Activated CD8-positive, alpha-beta memory T cell treated with anti-CD3 and anti-CD28 coated beads, Interleukin-2, amount 50 U/mL, for 24 hours (primary cell): ENCODE measurements around the gene ALPI.
A peak's percentile ranks its signal among the peaks of the same experiment; 100 is the strongest.
"Not testable (repeated sequence)": the region's sequence is repeated elsewhere in the genome, so short reads cannot be mapped to it uniquely, and the experiment has no call there.

Source experiments
- DNase-seq: peaks from one replicate; pipeline ENCODE4 v3.0.0-alpha.2; 2020; ENCODE audit errors: extremely low read depth

Gene ALPI

DNA sequence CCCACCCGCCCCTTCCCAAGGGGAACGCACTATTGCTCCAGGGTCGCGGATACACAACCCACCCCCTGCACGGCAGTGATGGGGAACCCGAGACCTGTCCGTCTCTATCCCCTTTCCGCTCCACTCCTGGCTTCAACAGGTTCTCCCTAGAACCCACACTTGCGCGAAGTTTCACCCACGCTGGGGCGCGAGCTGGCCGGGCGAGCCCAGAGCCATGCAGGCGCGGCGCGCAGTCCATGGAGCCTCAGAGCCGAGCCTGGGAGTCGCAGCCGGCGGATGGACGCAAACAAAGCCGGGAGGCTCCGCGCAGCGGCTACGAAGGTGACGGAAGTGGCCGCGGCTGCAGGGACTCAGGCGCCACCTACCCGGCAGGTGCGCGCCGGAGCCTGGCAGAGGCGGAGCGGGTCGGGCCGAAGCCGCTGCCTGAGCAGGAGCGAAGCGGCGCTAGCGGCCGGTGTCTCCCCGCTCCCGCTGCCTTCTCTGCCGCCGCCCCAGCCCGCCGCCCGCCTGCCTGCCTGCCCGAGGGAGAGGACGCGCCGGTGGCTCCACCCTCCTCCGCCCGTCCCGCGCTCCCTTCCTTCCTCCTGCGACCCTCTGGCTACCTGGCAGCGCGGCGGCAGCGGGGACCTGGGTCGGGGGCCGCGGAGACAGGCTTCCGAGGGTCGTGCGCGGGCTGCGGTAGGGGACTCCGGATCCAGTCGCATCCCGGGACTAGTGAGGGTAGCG, 35.3 kb upstream of the ALPI start:
- DNase-seq, result no peak

DNA sequence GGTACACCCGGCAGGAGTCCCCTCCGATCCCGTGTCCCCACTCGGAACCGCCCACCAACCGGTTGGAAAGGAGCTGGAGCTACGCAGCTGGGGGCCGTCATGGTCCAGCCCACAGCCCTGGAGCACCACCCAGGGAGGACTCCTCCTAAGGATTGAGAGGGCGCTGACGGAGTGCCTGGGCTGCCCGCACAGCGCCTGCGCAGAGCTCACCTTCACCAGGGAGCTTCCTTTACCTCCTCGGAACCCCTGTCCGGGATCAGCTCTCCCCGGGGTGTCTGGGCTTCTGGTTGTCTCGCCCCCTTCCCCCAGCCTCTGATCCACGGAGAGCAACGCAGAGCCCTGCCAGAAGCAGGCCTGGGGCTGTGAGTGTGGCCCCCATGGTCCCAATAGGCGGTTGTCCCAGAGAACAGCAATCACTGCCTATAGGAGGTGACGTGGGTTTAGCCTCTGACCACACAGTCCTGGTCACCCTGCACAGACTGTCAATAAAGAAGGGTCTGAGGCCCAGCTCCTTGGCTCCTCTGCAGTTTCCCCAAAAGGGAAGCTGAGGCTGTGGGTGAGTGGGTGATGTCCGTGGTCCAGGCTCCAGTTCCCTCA, 34.7 kb upstream of the ALPI start:
- no peak for DNase-seq

DNA sequence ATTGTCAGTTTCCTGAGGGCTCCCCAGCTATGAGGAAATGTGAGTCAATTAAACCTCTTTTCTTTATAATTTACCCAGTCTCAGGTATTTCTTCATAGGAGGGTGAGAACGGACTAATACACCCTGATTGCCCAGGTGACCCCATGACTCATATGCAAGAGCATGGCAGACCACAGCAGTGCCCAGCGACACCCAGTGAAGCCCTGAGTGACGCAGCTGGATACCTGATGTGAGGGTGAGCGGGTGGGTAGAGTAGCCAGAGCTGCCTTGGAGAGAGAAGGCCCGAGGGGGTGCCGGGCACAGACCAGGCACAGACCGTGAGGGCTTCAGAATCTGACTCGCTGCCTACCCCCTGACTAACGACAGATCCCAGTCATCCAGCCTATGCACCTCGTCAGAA, 33.9 kb upstream of the ALPI start:
- no peak for DNase-seq

DNA sequence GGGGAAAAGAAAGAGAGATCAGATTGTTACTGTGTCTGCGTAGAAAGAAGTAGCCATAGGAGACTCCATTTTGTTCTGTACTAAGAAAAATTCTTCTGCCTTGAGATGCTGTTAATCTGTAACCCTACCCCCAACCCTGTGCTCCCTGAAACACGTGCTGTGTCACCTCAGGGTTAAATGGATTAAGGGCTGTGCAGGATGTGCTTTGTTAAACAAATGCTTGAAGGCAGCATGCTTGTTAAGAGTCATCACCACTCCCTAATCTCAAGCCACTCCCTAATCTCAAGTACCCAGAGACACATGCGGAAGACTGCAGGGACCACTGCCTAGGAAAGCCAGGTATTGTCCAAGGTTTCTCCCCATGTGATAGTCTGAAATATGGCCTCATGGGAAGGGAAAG, 33.0 kb upstream of the ALPI start:
- not testable (repeated sequence) for DNase-seq

DNA sequence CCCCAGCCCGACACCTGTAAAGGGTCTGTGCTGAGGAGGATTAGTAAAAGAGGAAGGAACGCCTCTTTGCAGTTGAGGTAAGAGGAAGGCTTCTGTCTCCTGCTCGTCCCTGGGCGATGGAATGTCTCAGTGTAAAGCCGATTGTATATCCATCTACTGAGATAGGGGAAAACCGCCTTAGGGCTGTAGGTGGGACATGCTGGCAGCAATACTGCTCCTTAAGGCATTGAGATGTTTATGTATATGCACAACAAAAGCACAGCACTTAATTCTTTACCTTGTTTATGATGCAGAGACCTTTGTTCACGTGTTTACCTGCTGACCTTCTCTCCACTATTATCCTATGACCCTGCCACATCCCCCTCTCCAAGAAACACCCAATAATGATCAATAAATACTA, 32.5 kb upstream of the ALPI start:
- DNase-seq, result not testable (repeated sequence)

DNA sequence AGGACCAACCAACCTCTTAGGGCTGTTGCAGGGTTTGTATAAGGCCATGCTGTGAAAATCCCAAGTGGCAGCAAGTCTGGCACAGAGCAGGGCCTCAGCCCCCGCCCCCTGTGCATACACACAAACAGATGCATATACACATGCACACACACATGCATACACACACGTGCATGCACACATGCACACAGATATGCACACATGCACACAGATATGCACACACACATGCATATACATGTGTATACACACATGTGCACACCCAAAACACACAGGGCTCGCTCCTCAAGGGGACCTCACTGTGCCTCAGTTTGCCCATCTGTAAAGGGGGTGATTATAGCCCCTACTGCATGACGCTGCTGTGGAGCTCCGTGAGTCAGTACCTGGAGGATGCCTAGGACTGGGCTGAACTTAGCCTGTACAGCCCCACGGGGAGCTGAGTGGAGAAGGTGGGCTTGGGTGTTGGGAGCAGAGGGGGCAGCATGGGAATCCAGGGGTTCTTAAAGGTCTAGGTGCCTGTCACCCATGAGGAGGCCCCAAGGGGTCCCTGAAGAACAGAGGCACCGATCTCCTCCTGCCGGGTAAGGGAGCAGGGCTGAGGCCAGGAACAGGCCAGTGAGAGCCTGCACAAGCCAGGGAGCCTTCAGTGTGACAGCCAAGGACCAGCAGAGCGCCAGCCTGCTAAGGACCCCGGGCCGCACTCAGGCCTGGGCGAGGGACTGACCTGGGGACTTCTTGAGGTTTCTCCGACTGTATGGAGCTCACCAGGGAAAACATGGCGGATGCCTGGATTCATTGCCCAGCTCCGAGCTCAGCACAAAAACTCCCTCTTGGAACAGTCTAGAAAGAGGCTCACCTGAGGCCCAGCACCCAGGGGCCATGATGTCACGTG, 24.0 kb upstream of the ALPI start:
- no peak for DNase-seq

DNA sequence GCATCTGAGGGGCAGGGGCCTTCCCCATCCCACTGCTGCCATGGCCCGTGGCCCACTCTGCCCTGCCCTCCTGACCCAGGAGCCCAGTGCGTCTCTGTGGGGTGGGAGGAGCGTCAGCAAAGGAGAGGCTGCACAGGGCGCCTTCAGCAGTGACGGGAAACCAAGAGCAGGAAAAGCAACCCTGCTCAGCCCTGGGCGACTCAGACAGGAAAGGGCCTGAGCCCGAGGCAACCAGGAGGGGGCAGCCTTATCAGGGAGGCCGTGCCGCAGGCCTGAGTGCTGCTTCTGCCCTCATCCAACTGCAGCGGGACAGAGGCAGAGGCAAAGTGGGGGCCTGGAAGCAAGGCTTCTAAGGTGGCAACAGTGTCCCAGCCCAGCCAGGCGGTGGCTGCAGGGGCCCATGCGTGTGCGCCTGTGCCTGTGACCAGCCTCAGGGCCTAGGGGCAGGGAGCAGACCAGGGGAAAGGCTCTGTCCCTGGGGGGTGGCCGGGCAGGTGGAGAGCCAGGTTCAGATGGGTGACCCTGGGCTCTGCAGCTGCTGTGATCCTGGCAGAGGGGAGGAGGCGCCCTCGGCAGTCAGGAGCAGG, 23.3 kb upstream of the ALPI start:
- DNase-seq, result no peak

DNA sequence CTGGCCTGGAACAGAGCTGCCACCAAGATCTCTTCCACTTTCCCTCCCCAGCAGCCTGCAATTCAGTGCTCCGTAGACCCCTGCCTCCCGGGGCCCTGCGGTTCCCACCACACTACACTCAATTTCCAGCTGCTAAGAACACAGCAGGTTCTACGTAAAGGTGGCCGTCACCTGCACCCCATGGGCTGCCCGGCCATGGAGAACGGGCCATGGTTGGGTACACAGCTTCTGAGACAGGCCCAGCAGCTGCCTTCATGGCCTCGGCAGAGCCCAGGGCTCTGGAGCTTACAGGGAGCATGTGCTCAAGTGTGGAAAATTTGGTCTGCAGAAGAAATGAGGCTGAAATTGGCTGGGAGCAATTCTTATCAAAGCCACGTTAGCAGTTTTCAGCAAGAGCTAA, 22.3 kb upstream of the ALPI start:
- DNase-seq, result not testable (repeated sequence)

DNA sequence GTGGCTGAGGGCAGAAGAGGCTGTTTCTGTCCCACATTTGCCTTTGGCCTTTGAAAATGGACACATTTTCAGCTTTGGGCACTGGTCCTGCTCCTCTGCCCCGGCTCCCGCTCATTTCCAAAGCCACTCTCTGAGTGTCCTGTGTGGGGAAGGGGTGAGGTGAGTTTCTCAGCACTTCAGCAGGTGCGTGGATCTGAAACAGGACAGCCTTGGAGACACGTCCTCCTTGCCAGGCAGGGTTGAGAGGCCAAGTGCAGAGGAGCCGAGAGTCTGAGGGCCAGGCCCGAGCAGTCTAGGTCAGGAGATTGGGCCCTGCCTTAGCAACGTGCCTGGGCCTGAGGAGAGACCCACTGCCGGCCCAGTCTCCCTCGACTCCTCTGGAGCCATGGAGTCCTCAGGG, 21.9 kb upstream of the ALPI start:
- DNase-seq, result no peak

DNA sequence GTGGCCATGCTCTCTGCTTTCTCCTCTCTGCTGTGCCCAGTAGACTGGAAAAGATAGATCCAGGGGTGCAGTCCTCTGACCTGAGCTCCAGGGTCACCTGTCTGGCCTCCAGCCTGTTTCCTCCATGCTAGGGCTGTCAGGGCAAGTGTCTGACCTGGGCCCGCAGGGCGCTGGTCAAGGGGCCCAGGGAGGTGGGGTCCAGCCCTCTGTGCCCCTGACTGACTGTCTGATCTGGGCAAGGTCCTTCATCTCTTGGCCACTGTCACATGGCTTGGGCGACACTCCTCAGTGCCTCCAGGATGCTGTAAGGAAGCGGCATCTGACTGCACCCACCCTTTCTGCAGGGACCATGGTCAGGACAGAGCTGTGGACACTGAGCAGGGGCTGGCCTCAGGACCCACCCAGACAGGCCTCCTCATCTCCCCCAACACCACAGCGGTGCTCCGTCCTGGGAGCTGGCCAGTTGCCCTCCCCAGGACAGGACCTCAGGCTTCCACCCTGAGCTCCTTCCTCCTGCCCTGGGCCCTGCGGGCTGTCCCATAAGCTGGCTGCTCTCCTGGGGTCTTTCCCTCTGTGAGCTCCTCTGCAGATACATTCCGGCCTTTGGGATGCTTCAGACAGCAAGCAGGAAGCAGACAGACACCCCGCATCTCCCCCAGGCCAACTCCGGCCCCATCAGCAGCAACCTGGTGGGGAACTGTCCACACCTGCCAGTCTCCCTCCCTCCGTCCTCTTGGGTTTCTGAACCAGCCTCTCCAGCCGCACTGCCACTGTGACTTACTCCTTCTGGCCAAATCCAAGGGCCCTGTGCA, 21.2 kb upstream of the ALPI start:
- DNase-seq, result no peak

DNA sequence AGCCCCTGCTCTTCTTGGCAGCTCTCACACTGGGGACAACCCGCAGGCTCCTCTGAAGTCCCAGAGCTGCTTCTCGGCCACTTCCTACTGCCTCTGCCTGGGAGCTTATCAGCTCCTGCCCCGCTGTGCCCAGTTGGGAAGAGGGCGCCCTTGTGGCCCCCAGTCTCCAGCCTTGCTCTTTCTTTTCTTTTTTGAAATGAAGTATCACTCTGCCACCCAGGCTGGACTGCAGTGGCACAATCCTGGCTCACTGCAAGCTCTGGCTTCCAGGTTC, 20.6 kb upstream of the ALPI start:
- DNase-seq, result no peak

DNA sequence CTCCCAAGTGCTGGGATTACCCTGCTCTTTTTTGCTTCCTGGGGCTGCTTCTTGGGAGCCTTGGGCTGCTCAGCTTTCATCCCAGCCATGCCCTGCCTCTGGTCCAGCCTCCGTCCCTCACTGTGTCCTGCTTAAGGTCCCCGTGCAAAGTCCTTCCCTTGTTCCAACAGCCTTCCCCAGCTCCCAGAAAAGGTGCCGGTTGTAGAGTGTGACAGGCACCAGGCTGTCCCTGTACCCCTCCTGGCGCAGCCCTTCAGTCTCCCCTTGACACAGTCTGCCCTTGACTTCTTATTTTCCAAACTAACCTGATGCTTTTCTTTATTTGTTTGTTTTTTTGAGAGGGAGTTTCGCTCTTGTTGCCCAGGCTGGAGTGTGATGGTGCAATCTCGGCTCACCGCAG, 20.1 kb upstream of the ALPI start:
- DNase-seq, result no peak

DNA sequence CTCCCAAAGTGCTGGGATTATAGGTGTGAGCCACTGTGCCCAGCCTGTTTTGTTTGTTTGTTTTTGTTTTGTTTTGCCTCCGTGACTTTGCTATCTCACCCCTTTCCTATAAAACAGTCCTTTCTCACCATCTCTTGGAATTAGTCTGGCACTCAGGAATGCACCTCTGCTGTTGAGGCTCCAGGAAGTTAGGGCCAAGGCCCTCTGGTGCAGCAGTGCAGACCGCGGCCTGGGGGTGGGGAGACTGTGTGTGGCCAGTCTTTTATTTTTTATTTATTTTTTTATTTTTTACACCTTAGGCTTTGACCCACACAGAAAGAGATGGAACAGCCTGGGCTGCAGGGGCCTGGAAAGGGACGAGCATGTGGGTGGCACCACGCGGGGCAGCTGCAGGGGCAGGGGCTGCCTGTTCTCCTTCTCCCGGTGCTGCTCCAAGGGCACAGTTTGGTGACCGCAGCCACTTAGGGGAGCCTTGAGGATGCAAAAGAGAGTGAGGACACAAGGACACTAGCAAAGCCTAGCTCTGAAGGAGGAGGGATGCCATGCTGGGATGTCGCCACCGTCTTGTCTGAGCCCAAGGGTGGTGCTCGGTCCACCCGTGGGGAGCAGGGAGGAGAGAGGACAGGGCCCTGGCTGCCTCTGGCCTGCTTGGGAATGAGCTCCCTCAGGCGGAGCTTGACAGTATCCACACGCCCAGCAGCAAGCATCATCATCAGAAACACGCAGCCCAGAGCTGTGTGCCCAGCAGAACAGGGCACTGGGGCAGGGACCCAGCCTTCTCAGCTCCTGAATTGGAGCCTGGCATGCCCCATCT, 19.4 kb upstream of the ALPI start:
- DNase-seq, result no peak

DNA sequence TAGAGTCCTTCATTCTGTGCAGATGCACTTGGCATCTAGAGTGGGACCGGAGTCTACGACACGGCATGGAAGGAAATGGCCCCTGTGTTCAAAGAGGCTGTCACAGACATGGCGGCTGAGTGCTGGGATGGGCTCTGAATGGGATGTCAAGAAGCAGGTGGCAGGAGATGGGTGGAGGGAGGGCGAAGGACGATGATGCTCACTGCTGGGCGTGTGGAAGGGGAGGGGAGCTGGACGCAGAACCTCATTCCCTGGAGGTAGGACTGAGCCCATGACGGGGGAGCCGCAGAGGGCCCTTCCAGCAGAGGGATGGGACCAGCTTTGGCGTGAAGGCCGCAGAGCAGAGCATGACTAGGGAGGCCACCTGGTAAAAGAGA, 18.8 kb upstream of the ALPI start:
- DNase-seq, result no peak

DNA sequence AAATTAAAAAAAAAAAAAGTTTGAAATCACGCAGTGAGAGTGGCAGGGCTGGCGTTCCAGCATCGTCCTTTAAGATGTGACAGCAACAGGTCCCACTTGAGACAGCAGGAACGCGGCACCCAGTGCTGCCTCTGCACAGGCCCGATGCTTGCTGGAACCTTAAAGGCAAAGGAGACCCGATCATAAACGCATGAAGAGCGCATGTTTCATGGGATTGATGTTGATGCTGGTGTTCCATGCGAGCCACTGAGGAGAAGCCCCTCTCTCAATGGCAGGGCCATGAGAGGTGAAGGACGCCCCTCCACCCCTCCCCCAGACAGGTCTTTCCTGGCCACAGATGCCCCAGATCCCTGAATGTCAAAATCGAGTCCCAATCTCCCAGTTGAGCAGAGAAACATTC, 17.9 kb upstream of the ALPI start:
- DNase-seq, result no peak

DNA sequence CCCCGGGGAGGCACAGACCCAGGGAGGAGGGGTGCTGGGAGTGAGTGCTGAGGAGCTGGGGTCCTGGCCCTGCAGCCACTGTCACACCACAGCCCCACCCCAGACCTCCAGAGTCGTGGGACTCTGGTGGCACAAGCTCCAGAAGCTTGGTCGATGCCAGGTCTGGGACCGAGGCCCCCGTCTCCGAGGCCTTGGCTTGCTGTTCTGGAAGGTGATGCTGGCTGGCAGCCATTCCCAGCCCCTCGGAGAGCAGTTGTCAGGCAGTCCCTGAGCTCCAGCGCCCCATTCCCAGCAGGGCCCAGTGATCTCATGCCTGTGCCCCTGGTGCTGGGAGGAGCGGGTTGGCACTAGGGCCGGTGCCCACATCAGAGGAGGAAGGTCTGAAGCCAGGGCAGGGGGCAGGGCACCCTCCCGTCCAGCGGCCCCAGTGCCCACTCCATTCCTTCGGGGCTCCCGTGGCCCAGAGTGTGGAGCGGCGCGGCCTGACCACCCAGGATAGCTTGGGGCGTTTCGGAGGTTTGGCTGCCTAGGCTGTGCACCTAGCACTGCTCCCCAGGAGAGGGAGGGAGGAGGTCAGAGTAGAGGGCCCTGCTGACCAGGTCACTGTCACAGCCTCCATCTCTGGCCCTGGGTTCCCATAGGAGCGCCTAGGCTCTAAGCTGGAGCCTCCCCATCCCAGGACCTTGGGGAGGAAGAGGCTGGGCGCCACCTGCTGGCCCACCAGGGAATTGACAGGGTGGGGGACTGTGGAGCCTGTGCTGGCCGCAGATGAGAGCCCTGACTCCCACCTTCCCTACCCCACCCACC, 16.8 kb upstream of the ALPI start:
- no peak for DNase-seq

DNA sequence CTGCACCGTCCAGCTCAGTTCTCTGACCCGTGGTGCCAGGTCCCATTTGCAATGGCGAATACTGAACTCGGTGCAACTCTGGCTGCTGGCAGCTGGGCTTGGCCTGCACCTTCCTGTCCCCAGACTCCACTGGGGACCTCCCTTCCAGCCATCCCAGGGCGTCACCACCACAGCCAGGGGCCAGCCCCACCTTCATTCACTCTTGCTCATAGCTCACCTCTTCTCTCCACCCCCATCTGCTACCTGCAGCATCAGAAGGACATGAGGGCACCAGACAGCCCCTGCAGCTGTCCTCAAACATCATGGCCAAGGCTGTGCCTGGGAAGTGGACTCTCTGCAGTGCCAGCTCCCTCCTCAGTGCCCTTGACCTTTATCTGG, 16.2 kb upstream of the ALPI start:
- DNase-seq, result no peak

DNA sequence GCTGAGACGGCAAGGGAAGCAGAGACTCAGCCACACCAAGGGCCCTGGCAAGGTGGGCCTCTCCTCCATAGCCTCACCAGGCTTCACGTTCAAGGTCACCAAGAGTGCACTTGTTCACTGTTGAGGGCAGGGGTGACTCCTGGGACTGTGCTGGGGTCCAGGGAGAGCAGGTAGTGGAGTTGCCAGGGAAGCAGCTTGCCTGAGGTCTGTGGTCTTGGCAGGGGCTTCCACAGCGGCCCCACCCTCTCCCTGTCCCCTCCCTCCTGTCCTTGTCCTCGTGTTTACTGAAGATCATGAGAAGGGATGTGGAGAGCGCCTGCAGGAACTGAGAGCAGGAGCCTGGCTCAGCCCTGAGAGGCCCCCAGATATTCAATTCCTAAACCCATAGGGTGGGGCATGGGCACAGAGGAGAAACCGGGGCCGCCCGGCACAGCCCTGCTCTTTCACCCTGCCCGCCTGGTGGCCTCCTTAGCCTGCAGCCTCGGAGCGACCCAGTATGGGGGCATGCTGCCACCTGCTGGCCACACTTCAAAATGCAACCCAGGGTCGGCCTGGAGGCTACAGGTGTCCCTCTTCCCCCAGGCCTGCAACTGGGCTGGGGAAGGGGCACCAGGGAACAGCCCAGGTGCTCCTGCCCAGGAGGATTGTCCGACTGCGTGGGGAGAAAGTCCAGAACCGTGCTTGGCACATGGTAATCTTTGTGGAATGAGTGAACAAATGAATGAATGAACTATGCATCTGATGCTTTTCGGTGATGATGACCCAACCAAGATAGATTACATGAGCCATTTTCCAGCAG, 15.5 kb upstream of the ALPI start:
- peak; percentile 78 for DNase-seq

DNA sequence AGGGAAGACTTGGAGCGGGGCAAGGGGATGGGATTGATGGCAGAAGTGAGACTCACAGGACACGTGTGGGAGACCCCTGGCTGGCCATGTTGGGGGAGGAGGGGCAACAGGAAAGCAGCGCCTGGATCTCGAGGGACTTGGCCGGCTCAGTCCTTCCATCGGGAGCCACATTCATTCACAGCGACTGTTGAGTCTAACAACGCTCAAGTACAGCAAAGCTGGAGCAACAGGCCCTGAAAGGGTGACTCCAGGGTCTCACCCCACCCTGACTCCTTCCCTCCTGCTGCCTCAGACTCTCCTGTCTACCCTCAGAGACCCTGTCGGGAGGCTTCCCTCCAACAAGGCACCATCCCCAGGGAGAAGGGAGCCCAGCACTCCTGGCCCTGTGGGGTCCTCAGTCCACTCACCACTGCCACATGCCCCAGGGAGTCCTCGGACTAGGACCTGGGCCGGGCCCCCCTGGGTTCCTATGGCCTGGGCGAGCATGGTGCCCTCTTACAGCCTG, 14.8 kb upstream of the ALPI start:
- no peak for DNase-seq
